Osteoblast (primary cell): ENCODE measurements around the gene IFNK. TPM values are rescaled to one million over a fixed set of nuclear protein-coding genes. Genes with fewer than 3 reads are reported as not detected.

Experiments
- DNase-seq: peaks from one replicate; pipeline ENCODE4 v3.0.0; 2011; ENCODE audit warnings: low spot score, mixed read lengths; ENCODE audit not compliant: insufficient read length; ENCODE audit errors: missing footprints
- H2AFZ ChIP-seq: 2 replicates; pipeline ENCODE4 v1.6.0; 2011; ENCODE audit warnings: mild to moderate bottlenecking, low read length
- H3K27ac ChIP-seq: 2 replicates; pipeline ENCODE4 v1.5.1; 2011; ENCODE audit warnings: mild to moderate bottlenecking, low read depth, low read length, moderate library complexity
- H3K27me3 ChIP-seq: 2 replicates; pipeline ENCODE4 v1.6.0; 2012; ENCODE audit warnings: mild to moderate bottlenecking, control low read depth, inconsistent platforms, low read length, moderate library complexity; ENCODE audit not compliant: insufficient read depth
- H3K36me3 ChIP-seq: 2 replicates; pipeline ENCODE4 v1.5.1; 2011; ENCODE audit warnings: mild to moderate bottlenecking, low read length, control low read depth, moderate library complexity; ENCODE audit not compliant: insufficient read depth
- H3K4me1 ChIP-seq: 2 replicates; pipeline ENCODE4 v1.5.1; 2011; ENCODE audit warnings: mild to moderate bottlenecking, low read length, control low read depth, moderate library complexity; ENCODE audit not compliant: insufficient read depth
- H3K4me2 ChIP-seq: 2 replicates; pipeline ENCODE4 v1.6.0; 2011; ENCODE audit warnings: mild to moderate bottlenecking, low read length; ENCODE audit not compliant: insufficient read depth
- H3K4me3 ChIP-seq: fragments of 200-600 bp; sonication (generic); 3 replicates; pipeline ENCODE4 v1.5.1; 2012; ENCODE audit warnings: mild to moderate bottlenecking, low read length, inconsistent platforms; ENCODE audit not compliant: insufficient read depth
- H3K79me2 ChIP-seq: 2 replicates; pipeline ENCODE4 v1.6.0; 2012; ENCODE audit warnings: mild to moderate bottlenecking, low read length, control low read depth, inconsistent platforms; ENCODE audit not compliant: insufficient read depth
- H3K9me3 ChIP-seq: 2 replicates; pipeline ENCODE4 v1.5.1; 2011; ENCODE audit warnings: low read depth, low read length, control low read depth
- H4K20me1 ChIP-seq: 2 replicates; pipeline ENCODE4 v1.6.0; 2012; ENCODE audit warnings: mild to moderate bottlenecking, low read length, control low read depth; ENCODE audit not compliant: insufficient read depth
- total RNA-seq: library from RNA; depleted of rRNA; stranded (reverse); fragments of >200 nt; gene quantifications from 2 replicates; pipeline ENCODE4 v1.2.3, GENCODE V29; 2012
- TF ChIP-seq, protein P1 (sequence below): IDR thresholded peaks from 2 replicates; pipeline ENCODE4 v1.5.1; 2011; ENCODE audit warnings: mild to moderate bottlenecking, low read depth, low read length, moderate library complexity; ENCODE audit errors: extremely low read depth

The IFNK gene
- total RNA-seq, 1 donor = not detected

DNA sequence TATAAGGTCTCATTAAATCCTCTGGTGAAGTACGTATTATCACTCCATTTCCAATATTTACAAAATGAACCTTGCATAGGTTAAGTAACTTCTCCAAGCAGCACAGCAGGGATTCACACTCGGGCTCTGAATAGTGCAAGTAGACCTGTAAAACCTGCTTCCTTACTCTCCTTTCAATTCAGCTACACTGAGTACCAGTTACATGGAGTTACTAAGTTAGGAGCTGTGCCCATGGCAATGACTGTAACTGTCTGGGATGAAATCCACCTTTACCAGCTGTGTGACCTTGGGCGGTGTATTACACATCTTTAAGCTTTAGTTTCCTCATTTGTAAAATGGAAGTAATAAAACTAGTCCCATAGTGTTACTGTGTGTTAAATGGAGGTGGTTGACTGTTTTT lies 21.4 kb downstream of the IFNK start:
- no peak for DNase-seq
- no peak overlapping the region for H3K4me3 ChIP-seq
- no peaks in the 10 kb centered on the region for H3K79me2 ChIP-seq
- no peaks in the 10 kb centered on the region for H3K9me3 ChIP-seq
- no peaks in the 10 kb centered on the region for H4K20me1 ChIP-seq
- no peak overlapping the region for H3K4me2 ChIP-seq
- H3K27ac ChIP-seq = no peak overlapping the region
- H2AFZ ChIP-seq = no peak overlapping the region
- H3K36me3 ChIP-seq = no peaks in the 10 kb centered on the region
- TF ChIP-seq, protein P1, sequence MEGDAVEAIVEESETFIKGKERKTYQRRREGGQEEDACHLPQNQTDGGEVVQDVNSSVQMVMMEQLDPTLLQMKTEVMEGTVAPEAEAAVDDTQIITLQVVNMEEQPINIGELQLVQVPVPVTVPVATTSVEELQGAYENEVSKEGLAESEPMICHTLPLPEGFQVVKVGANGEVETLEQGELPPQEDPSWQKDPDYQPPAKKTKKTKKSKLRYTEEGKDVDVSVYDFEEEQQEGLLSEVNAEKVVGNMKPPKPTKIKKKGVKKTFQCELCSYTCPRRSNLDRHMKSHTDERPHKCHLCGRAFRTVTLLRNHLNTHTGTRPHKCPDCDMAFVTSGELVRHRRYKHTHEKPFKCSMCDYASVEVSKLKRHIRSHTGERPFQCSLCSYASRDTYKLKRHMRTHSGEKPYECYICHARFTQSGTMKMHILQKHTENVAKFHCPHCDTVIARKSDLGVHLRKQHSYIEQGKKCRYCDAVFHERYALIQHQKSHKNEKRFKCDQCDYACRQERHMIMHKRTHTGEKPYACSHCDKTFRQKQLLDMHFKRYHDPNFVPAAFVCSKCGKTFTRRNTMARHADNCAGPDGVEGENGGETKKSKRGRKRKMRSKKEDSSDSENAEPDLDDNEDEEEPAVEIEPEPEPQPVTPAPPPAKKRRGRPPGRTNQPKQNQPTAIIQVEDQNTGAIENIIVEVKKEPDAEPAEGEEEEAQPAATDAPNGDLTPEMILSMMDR = no peak
- no peaks in the 10 kb centered on the region for H3K27me3 ChIP-seq
- H3K4me1 ChIP-seq = peaks cover 4% of the 10 kb centered on the region

DNA sequence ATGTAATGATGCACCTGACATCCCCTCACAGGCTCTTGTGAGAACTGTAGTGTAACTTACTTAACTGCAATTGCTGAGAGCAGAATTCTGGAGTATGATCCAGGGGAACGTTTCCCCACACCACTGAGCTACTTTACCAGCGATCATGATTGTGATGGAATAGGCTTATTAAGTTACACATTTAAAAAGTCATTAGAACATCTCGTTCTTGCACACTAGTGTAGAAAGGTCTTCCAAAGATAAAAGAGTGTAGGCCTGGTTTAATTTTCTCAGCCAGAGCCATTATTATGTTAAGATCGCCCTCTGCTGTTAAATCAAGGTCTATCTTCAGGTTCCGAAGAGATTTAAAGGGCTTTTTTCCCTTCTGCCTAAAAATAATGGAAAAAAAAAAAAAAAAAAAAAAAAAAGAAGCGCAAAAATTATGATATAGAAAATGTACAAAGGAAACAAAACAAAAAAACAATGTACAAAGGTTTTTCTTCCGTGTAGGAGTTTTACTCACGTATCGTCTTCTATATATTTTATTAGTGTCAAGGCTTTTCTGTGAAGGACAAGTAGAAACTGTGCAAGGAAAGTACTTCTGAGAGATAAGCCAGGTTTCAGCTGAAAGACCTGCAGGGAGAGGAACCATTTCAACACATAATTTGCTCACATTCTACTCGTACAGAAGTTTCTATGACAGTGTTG lies 24.1 kb downstream of the IFNK start:
- H3K27me3 ChIP-seq = no peaks in the 10 kb centered on the region
- no peak overlapping the region for H3K4me3 ChIP-seq
- no peaks in the 10 kb centered on the region for H3K9me3 ChIP-seq
- no peak overlapping the region for H3K4me2 ChIP-seq
- TF ChIP-seq, protein P1 = peak; percentile 55
- H3K27ac ChIP-seq = no peak overlapping the region
- no peaks in the 10 kb centered on the region for H3K79me2 ChIP-seq
- H4K20me1 ChIP-seq = no peaks in the 10 kb centered on the region
- DNase-seq = no peak
- H2AFZ ChIP-seq = no peak overlapping the region
- no peaks in the 10 kb centered on the region for H3K36me3 ChIP-seq
- no peaks in the 10 kb centered on the region for H3K4me1 ChIP-seq

DNA sequence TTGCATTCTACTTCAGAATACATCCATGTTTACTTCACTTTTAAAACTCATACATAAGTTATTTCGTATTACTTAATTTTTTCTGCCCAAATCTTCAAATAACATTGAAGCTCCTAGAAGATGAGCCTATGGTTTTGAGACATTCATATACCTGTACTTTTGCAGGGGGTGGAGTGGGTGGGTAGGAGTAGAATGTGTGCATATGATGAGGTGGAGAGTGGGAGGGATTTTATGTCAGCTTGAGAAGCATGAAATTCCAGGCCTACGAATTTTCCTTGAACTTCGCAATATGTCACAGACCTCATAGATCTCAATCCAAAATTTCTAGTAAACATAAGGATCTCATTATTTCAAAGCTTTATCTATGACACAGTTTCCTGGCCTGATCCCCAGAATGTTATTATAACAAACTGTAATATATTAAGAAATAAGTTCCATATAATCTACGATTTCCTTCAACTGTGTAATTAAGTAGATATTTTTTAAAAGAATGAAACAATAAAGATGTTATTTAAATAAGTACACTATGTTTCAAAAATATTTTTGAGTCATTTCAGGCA lies 25.2 kb downstream of the IFNK start:
- H3K27ac ChIP-seq = no peak overlapping the region
- H3K4me1 ChIP-seq = no peaks in the 10 kb centered on the region
- no peak overlapping the region for H2AFZ ChIP-seq
- TF ChIP-seq, protein P1 = no peak
- H4K20me1 ChIP-seq = no peaks in the 10 kb centered on the region
- H3K9me3 ChIP-seq = no peaks in the 10 kb centered on the region
- H3K4me3 ChIP-seq = no peak overlapping the region
- H3K27me3 ChIP-seq = no peaks in the 10 kb centered on the region
- DNase-seq = no peak
- H3K4me2 ChIP-seq = no peak overlapping the region
- no peaks in the 10 kb centered on the region for H3K36me3 ChIP-seq
- no peaks in the 10 kb centered on the region for H3K79me2 ChIP-seq

DNA sequence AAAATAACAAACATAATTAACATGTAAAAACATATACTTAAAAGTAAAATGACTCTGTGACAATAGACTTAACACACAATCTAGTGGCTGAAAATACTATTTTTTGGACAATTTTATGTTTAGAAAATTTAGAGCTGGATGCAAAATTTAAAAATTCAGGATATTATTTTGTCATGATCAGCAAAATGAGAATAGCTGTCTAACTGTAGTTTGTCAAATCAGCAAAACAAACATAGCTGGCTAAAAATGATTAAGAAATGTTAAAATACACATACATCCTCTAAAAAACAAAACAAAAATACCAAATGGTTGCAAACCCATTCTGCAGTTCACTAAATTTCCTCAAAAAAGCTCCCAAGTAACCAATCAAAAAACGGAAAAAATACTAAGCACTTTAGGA lies 30.6 kb downstream of the IFNK start:
- TF ChIP-seq, protein P1 = no peak
- H3K4me1 ChIP-seq = no peaks in the 10 kb centered on the region
- no peak for DNase-seq
- no peaks in the 10 kb centered on the region for H3K9me3 ChIP-seq
- H2AFZ ChIP-seq = no peak overlapping the region
- H4K20me1 ChIP-seq = no peaks in the 10 kb centered on the region
- H3K36me3 ChIP-seq = no peaks in the 10 kb centered on the region
- H3K4me2 ChIP-seq = no peak overlapping the region
- H3K27me3 ChIP-seq = no peaks in the 10 kb centered on the region
- H3K79me2 ChIP-seq = no peaks in the 10 kb centered on the region
- no peak overlapping the region for H3K27ac ChIP-seq
- no peak overlapping the region for H3K4me3 ChIP-seq
